Measurements from ENCODE around the gene DCAKD. TPM values are rescaled to one million over a fixed set of nuclear protein-coding genes. Genes with fewer than 3 reads are reported as not detected.

The DCAKD gene
- polyA plus RNA-seq, 4 donors = 4.2 to 22.5 (median 11.4) TPM

GRCh38 chr17:44988044-44988942 lies 63.1 kb downstream of the DCAKD start:
- H3K27me3 ChIP-seq (ENCODE audit: control insufficient read depth in 3 of 3, insufficient read depth in 3 of 3, low read length in 3 of 3) = peaks cover 2 to 52% (median 4%) of the 10 kb centered on the region in 3 donors
- WGBS, 3 donors = 34 to 45% (median 38%) methylated on average over 32 to 34 of the region's 34 CpGs
- H3K27ac ChIP-seq (ENCODE audit: low read depth in 1 of 3, low read length in 2 of 3) = peak overlapping the region in 1 of 3 donors; percentile 51
- DNase-seq (no peak), FAIRE-seq (no peak)
- H3K9me3 ChIP-seq (ENCODE audit: control insufficient read depth in 2 of 2, insufficient read depth in 1 of 2, low read depth in 1 of 2, low read length in 1 of 2) = no peaks in the 10 kb centered on the region
- no peaks in the 10 kb centered on the region for H3K36me3 ChIP-seq (ENCODE audit: control insufficient read depth in 3 of 3, insufficient read depth in 2 of 3, low read depth in 1 of 3, low read length in 3 of 3)
- no peak overlapping the region for H3K4me3 ChIP-seq (ENCODE audit: low read depth in 1 of 3, low read length in 3 of 3)
- peaks cover 0 to 11% (median 0%) of the 10 kb centered on the region in 3 donors for H3K4me1 ChIP-seq (ENCODE audit: control insufficient read depth in 3 of 3, insufficient read depth in 2 of 3, low read depth in 1 of 3, low read length in 2 of 3)

GRCh38 chr17:44983563-44983962 lies 67.9 kb downstream of the DCAKD start:
- 86 to 94% (median 93%) methylated on average over 4 of the region's 4 CpGs for WGBS, 3 donors
- Histone ChIP-seq H3K27me3 (ENCODE audit: control insufficient read depth in 3 of 3, insufficient read depth in 3 of 3, low read length in 3 of 3) (peaks cover under 1 to 61% (median 2%) of the 10 kb centered on the region in 3 donors), H3K36me3 (ENCODE audit: control insufficient read depth in 3 of 3, insufficient read depth in 2 of 3, low read depth in 1 of 3, low read length in 3 of 3) (no peaks in the 10 kb centered on the region), H3K4me3 (ENCODE audit: low read depth in 1 of 3, low read length in 3 of 3) (no peak overlapping the region), H3K9me3 (ENCODE audit: control insufficient read depth in 2 of 2, insufficient read depth in 1 of 2, low read depth in 1 of 2, low read length in 1 of 2) (no peaks in the 10 kb centered on the region), H3K27ac (ENCODE audit: low read depth in 1 of 3, low read length in 2 of 3) (no peak overlapping the region), H3K4me1 (ENCODE audit: control insufficient read depth in 3 of 3, insufficient read depth in 2 of 3, low read depth in 1 of 3, low read length in 2 of 3) (peaks cover 0 to 40% (median 0%) of the 10 kb centered on the region in 3 donors)
- FAIRE-seq = no peak
- DNase-seq = no peak

- peaks cover 0 to 61% (median 4%) of the 10 kb centered on the region in 3 donors for H3K27me3 ChIP-seq (ENCODE audit: control insufficient read depth in 3 of 3, insufficient read depth in 3 of 3, low read length in 3 of 3)
- H3K4me1 ChIP-seq (ENCODE audit: control insufficient read depth in 3 of 3, insufficient read depth in 2 of 3, low read depth in 1 of 3, low read length in 2 of 3) = peaks cover 0 to 44% (median 0%) of the 10 kb centered on the region in 3 donors
- no peak for DNase-seq
- H3K9me3 ChIP-seq (ENCODE audit: control insufficient read depth in 2 of 2, insufficient read depth in 1 of 2, low read depth in 1 of 2, low read length in 1 of 2) = no peaks in the 10 kb centered on the region
- no peak for FAIRE-seq
- H3K36me3 ChIP-seq (ENCODE audit: control insufficient read depth in 3 of 3, insufficient read depth in 2 of 3, low read depth in 1 of 3, low read length in 3 of 3) = no peaks in the 10 kb centered on the region
- WGBS, 3 donors = 87 to 94% (median 89%) methylated on average over 3 of the region's 3 CpGs
- peak overlapping the region in 2 of 3 donors; percentile 28 to 79 for H3K27ac ChIP-seq (ENCODE audit: low read depth in 1 of 3, low read length in 2 of 3)
- H3K4me3 ChIP-seq (ENCODE audit: low read depth in 1 of 3, low read length in 3 of 3) = no peak overlapping the region
Measured at GRCh38 chr17:44982113-44982702, 69.2 kb downstream of the DCAKD start.

- peaks cover 0 to 63% (median 4%) of the 10 kb centered on the region in 3 donors for H3K27me3 ChIP-seq (ENCODE audit: control insufficient read depth in 3 of 3, insufficient read depth in 3 of 3, low read length in 3 of 3)
- no peaks in the 10 kb centered on the region for H3K9me3 ChIP-seq (ENCODE audit: control insufficient read depth in 2 of 2, insufficient read depth in 1 of 2, low read depth in 1 of 2, low read length in 1 of 2)
- WGBS, 3 donors = 12 to 31% (median 16%) methylated on average over 12 of the region's 12 CpGs
- H3K4me3 ChIP-seq (ENCODE audit: low read depth in 1 of 3, low read length in 3 of 3) = no peak overlapping the region
- DNase-seq (peak in 1 of 2 donors; percentile 30), FAIRE-seq (no peak)
- peak overlapping the region in 2 of 3 donors; percentile 56 to 79 for H3K27ac ChIP-seq (ENCODE audit: low read depth in 1 of 3, low read length in 2 of 3)
- H3K4me1 ChIP-seq (ENCODE audit: control insufficient read depth in 3 of 3, insufficient read depth in 2 of 3, low read depth in 1 of 3, low read length in 2 of 3) = peaks cover 0 to 43% (median 0%) of the 10 kb centered on the region in 3 donors
- H3K36me3 ChIP-seq (ENCODE audit: control insufficient read depth in 3 of 3, insufficient read depth in 2 of 3, low read depth in 1 of 3, low read length in 3 of 3) = no peaks in the 10 kb centered on the region
Measured at GRCh38 chr17:44981221-44981968, 70.0 kb downstream of the DCAKD start.

- no peaks in the 10 kb centered on the region for H3K36me3 ChIP-seq (ENCODE audit: control insufficient read depth in 3 of 3, insufficient read depth in 2 of 3, low read depth in 1 of 3, low read length in 3 of 3)
- 18 to 40% (median 38%) methylated on average over 9 of the region's 9 CpGs for WGBS, 3 donors
- no peaks in the 10 kb centered on the region for H3K9me3 ChIP-seq (ENCODE audit: control insufficient read depth in 2 of 2, insufficient read depth in 1 of 2, low read depth in 1 of 2, low read length in 1 of 2)
- H3K4me1 ChIP-seq (ENCODE audit: control insufficient read depth in 3 of 3, insufficient read depth in 2 of 3, low read depth in 1 of 3, low read length in 2 of 3) = peaks cover 0 to 43% (median 0%) of the 10 kb centered on the region in 3 donors
- DNase-seq (peak; percentile 34 to 57), FAIRE-seq (no peak)
- H3K27ac ChIP-seq (ENCODE audit: low read depth in 1 of 3, low read length in 2 of 3) = peak overlapping the region in 2 of 3 donors; percentile 56 to 79
- H3K27me3 ChIP-seq (ENCODE audit: control insufficient read depth in 3 of 3, insufficient read depth in 3 of 3, low read length in 3 of 3) = peaks cover 4 to 65% (median 4%) of the 10 kb centered on the region in 3 donors
- H3K4me3 ChIP-seq (ENCODE audit: low read depth in 1 of 3, low read length in 3 of 3) = no peak overlapping the region
Measured at GRCh38 chr17:44979426-44979995, 71.9 kb downstream of the DCAKD start.

GRCh38 chr17:44978807-44979206 lies 72.6 kb downstream of the DCAKD start:
- Histone ChIP-seq H3K36me3 (ENCODE audit: control insufficient read depth in 3 of 3, insufficient read depth in 2 of 3, low read depth in 1 of 3, low read length in 3 of 3) (no peaks in the 10 kb centered on the region), H3K4me1 (ENCODE audit: control insufficient read depth in 3 of 3, insufficient read depth in 2 of 3, low read depth in 1 of 3, low read length in 2 of 3) (peaks cover 0 to 43% (median 0%) of the 10 kb centered on the region in 3 donors), H3K27ac (ENCODE audit: low read depth in 1 of 3, low read length in 2 of 3) (peak overlapping the region in 1 of 3 donors; percentile 59), H3K4me3 (ENCODE audit: low read depth in 1 of 3, low read length in 3 of 3) (no peak overlapping the region), H3K9me3 (ENCODE audit: control insufficient read depth in 2 of 2, insufficient read depth in 1 of 2, low read depth in 1 of 2, low read length in 1 of 2) (no peaks in the 10 kb centered on the region), H3K27me3 (ENCODE audit: control insufficient read depth in 3 of 3, insufficient read depth in 3 of 3, low read length in 3 of 3) (peaks cover 4 to 65% (median 4%) of the 10 kb centered on the region in 3 donors)
- DNase-seq = no peak
- FAIRE-seq = no peak
- 70 to 85% (median 80%) methylated on average over 5 of the region's 5 CpGs for WGBS, 3 donors

- H3K36me3 ChIP-seq (ENCODE audit: control insufficient read depth in 3 of 3, insufficient read depth in 2 of 3, low read depth in 1 of 3, low read length in 3 of 3) = no peaks in the 10 kb centered on the region
- H3K4me3 ChIP-seq (ENCODE audit: low read depth in 1 of 3, low read length in 3 of 3) = no peak overlapping the region
- H3K9me3 ChIP-seq (ENCODE audit: control insufficient read depth in 2 of 2, insufficient read depth in 1 of 2, low read depth in 1 of 2, low read length in 1 of 2) = no peaks in the 10 kb centered on the region
- H3K4me1 ChIP-seq (ENCODE audit: control insufficient read depth in 3 of 3, insufficient read depth in 2 of 3, low read depth in 1 of 3, low read length in 2 of 3) = peaks cover 0 to 43% (median 0%) of the 10 kb centered on the region in 3 donors
- FAIRE-seq (no peak), DNase-seq (no peak)
- peak overlapping the region in 2 of 3 donors; percentile 32 to 56 for H3K27ac ChIP-seq (ENCODE audit: low read depth in 1 of 3, low read length in 2 of 3)
- 48 to 61% (median 56%) methylated on average over 7 of the region's 7 CpGs for WGBS, 3 donors
- peaks cover 4 to 68% (median 4%) of the 10 kb centered on the region in 3 donors for H3K27me3 ChIP-seq (ENCODE audit: control insufficient read depth in 3 of 3, insufficient read depth in 3 of 3, low read length in 3 of 3)
Measured at GRCh38 chr17:44977814-44978550, 73.5 kb downstream of the DCAKD start.
